RKO (cell line): ENCODE results near the gene ST6GALNAC6.
A peak's percentile ranks its signal among the peaks of the same experiment; 100 is the strongest.
"Not testable (repeated sequence)": the region's sequence is repeated elsewhere in the genome, so short reads cannot be mapped to it uniquely, and the experiment has no call there.

ENCODE experiments used
- DNase-seq: peaks from one replicate; pipeline ENCODE4 v3.0.0-alpha.2; 2016; ENCODE audit warnings: low spot score

Gene ST6GALNAC6

GRCh38 chr9:127873223-127873691 is 26.1 kb downstream of the ST6GALNAC6 start:
- DNase-seq: no peak

DNA sequence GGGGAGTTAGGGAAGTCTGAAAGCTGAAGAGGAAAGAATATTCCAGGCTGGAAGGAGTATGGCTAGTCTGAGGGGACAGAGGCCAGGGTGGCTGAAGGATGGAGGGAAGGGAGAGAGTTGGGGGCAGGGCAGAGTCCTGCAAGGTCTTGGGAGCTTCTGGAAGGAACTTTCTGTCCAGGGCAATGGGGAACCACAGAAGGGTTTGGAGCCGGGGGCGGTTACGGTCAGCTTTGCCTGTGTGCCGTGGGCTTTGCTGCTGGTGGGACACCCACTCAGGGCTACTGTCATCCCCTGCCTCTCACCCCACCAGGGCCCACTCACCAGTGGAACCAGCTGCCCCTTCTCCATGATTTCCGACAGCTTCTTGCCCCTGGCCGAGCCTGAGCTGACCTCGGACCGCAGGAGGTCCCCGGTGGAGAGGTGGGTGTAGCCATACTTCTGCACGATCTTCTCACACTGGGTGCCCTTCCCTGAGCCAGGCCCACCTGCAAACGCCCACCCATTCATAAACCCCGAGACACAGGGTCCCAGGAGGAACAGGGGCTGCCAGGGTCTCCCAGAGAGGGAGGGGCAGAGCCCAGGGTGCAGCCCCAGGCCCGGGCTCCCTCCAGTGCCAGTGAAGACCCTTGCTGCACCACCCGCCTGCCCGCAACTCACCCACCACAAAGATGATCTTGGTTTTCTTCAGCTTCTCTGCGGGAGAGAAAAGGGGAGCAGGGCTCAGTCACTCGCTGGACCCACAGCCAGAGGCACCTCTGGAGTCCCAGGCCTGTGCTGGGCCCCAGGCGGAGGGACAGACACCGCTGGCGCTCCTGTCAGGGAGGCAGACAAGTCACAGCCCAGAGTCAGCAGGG is 26.8 kb downstream of the ST6GALNAC6 start:
- no peak for DNase-seq

DNA sequence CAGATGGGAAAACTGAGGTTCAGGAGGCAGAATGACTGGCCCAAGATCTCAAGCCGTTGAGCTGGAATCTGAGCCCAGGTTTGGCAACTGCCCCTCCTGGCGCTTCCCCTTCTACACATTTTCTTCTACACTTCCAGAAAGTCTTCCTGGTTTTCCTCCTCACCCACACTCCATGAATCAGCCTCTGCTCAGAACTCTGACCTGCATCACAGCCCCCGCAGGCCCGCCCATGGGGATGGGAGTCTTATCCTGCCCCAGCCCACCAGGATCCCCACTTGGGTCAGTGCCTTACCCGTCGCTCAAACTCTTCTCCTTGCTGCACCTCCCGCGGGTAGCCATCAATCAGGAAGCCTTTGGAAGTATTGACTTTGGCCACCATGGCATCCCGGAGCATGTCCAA is 27.9 kb downstream of the ST6GALNAC6 start:
- DNase-seq: no peak

DNA sequence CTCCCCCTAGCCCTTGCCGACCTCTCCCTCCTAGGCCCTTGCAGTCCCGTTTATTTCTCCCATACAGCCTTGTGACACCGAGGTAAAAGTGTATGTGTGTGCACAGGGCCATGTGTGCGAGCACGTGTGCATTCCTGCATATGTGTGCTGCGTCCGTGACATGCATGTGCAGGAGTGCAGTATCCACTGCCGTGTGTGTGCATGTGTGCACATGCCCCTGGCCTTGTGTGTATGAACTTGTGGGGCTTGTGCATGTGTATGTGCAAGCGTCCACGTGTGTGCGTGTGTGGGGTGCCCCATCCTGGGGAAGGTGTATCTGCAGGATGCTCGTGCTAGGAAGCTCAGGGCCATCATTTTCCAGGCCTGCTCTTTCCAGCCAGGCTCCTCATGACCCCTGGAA is 28.5 kb downstream of the ST6GALNAC6 start:
- no peak for DNase-seq

- not testable (repeated sequence) for DNase-seq
Observed at GRCh38 chr9:127870153-127870491, 29.3 kb downstream of the ST6GALNAC6 start.

DNA sequence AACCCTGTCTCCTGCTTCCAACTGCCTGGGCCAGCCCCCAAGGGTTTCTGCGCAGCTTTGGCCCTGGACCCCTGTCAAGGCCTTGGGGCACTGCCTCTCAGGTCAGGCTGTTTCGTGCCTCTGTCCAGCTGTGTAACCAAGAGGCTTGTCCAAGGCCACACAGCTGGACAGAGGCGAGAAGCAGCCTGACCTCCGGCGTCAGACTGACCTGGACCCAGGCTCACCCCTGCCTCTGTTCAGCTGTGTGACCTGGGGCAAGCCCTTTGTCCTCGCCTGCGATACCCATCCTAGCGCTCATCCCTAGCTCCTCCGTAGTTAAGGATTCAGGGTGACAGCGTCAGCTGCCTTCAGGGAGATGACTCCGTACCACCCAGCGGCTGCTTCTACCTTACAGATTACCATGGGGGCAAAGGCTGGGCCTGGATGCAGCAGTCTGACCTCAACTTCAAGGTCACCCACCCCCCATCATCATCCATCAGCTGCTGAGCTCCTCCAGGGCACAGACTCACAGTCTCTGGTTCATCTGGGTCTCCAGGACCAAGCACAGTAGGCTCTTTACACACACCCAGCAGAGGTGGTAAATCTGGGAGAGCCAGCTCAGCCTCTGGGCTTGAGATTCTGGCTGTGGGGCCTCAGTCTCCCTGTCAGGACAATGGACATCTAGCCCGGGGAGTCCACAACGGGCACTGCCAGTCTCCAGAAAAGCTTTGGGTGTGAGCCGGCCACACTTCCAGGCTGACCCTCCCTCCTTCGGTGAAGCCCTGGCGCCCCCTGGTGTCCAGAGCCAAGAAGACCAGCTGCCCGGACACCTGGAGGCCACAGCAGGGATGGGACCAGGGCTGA is 29.9 kb downstream of the ST6GALNAC6 start:
- DNase-seq: peak; percentile 87

DNA sequence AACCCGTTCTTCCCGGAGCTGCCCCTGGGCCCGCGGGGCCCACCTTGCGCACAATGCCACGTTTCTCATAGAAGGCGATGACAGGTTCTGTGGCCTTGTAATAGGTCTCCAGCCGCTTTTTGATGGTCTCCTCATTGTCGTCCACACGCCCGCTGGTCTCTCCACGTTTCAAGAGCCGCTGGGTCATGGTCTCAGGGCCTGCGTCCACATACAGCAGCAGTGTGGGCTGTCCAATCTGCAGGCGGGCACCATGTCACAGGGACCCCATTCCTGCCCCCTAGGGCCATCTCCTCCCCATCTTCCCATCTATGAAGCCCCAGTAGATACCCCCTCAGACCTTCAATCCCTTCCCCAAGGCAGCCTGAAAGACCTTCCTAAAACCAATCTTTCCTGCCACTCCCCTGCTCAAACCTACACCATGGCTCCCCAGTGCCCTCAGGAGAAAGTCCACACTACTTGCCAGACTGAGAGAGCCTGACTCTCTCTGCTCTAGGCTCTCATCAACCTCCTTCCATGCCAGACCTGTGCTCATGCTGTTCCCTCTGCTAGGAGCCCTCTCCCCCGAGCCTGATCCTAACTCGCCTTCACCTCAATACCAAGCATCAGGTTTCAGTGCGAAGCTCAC is 31.0 kb downstream of the ST6GALNAC6 start:
- DNase-seq: no peak

DNA sequence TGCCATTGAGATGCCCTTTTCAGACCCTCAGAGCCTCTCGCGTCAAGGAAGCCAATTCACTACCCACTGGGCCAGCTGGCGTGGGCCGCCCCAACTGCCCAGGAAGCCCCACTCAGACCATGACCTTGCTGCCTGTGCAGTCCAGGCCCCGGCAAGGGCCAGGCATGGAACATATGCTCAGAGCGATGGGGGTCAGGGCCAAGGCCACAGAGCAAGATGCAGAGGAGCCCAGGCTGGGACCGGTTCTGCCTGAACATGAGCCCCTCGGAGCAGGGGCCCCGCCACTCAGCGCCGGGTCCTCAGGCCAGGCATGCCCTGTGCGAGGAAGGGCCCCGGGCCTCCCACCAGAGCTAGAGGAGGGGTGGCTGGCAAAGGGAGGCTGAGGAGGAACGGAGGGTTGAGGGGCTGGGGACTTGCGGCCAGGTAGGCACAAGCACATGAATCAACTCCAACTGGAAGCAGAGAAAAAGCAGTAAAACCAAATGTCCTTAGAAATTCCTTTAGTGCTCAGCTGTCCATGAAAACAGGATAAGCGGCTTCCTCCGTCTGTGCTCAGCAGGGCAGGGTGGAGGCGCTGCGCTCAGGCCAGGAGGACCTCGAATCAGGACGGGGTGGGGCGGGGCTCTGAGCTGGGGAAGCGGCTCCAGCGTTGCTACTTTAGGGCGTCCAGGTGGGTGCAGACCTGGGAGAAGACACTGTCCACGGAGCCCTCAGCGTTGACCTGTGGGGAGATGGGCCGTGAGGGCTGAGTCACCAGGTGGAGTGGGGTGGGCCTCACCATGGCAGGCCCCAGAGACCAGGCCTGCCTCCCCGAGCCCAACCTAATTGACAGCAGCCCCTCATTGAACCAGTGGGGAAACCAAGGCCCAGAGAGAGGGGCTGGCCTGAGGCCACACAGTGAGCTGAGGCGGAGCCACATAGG is 31.8 kb downstream of the ST6GALNAC6 start:
- no peak for DNase-seq

DNA sequence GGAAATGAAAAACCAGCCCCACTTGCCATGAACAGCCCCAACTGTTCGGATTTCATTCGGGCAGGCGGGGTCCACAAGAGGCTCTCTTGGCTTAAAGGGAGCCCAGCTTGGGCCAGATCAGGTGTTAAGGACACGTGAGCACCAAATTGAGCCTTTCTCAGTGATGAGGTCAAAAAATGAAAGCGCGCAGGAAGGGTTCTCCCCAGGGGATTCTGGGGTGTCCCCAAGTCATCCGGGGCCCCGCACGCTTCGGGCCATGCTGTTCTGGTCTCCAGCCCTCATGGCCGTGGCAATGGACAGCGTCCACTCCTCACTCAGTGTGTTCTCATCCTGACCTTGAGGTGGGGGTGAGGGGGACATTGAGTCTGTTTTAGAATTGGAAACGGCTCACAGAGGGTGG is 32.9 kb downstream of the ST6GALNAC6 start:
- DNase-seq: no peak

DNA sequence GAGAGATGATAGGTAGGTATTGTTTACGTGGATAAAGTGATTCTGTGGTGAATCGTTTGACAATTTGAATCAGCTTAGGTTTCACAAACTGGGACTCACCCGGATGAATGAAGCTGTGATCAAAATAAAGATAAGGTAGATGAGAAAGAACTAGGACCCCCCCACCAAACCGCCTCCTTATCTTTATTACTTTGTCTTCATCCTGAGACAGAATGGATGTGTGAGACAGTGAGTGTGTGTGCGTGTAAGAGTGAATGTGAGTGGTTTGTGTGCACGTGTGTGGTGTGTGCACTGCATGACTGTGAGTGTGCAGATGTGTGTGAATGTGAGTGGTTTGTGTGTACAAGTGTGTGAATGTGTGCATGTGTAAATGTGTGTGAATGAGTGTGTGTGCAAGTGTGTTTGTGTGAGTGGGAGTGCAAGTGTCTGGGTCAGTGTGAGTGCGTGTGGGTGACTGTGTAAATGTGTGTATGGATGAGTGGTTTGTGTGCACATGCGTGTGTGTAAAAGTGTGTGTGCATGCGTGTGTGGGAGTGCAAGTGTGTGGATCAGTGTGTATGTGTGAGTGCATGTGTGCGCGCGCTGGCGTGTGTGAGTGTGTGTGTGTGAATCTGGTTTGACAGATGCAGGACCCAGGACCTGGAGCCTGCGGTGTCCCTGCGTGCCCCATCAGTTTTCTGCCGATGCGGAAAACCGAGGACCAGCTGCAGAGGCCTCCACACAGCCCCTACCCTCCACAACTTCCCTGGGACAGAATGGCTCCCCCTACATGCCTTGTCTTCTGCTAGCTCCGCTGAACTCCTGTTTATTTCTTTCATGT is 33.5 kb downstream of the ST6GALNAC6 start:
- DNase-seq: no peak

DNA sequence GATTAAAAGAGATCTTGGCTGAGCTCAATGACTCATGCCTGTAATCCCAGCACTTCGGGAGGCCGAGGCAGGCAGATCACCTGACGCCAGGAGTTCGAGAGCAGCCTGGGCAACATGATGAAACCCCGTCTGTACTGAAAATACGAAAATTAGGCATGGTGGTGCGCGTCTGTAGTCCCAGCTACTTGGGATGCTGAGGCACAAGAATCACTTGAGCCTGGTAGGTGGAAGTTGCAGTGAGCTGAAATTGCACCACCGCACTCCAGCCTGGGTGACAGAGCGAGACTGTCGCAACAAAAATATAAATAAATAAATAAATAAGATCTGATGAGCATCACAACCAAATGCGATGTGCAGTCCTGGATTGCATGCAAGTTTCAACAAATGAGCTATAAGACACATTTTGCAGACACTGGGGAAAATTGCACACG is 36.2 kb downstream of the ST6GALNAC6 start:
- no peak for DNase-seq

GRCh38 chr9:127862075-127863011 is 37.1 kb downstream of the ST6GALNAC6 start:
- DNase-seq: no peak

DNA sequence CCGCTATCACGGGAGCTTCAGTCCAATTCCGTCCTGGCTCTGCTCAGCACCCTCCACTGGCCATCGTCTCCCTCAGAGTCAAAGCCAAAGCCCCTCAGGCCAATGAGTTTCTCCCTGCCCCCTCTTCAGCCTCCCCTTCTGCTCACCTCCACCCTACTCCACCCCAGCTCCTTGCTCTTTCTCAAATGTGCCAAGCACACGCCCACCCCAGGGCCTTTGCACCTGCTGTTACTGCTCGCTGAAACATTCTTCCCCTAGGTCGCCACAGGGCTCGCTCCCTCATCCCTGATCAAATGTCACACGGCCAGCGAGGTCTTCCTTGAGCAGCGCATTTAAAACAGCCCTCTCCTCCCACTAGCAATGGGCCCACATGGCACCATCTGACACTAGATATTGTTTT is 38.6 kb downstream of the ST6GALNAC6 start:
- DNase-seq: no peak

GRCh38 chr9:127860260-127860659 is 39.1 kb downstream of the ST6GALNAC6 start:
- no peak for DNase-seq

DNA sequence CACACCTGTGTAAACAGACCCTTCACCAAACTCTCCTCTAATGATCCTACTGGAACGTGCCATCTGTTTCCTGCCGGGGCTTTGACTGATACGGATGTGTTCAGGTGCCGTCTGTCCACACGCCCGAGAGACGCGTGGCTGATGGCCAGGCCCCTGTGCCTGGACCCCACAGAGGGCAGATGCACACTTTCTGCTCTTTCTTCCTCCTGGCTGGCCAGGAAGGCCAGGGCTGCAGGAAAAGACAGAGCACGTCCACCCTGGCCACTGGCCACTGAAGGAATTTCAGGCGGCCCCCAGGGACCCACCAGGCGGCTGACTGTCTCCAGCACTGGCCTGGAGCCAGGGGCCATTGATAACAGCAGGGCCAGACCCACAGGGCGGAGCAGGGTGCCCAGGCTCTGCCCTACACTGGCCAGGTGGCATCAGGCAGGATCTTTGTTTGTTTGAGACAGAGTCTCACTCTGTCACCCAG is 41.3 kb downstream of the ST6GALNAC6 start:
- DNase-seq: no peak

GRCh38 chr9:127857278-127857677 is 42.1 kb downstream of the ST6GALNAC6 start:
- DNase-seq: no peak

- DNase-seq: no peak
Observed at GRCh38 chr9:127856729-127857116, 42.7 kb downstream of the ST6GALNAC6 start.

DNA sequence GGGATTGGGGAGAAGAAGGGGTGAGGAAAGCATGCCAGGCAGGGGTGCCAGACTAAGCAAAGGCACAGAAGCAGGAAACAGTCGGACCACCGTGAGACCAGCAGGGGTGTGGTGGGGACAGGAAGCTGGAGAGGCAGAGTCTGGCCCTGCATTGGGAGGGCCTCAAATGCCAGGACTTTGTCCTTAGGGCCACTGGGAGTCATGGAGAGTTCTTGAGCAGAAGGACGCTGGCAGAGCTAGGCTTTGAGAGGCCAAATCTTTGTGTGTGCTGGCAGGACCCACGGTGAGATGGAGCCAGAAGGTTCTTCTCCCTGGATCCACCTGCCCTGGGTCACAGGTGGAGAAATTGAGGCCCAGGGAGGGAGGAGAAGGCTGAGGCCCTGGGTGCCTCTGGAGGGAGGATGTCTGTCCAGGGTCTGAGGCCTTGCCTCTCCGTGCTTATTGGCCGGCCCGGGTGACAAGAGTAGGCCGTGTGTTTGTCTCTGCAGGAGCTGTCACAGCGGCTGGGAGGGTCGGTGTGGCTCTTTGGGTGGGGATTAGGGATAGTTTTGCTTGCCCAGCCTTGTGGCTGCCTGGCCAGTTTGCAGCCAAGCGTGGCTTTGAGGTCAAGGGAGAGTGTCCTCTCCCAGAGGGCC is 43.2 kb downstream of the ST6GALNAC6 start:
- no peak for DNase-seq

DNA sequence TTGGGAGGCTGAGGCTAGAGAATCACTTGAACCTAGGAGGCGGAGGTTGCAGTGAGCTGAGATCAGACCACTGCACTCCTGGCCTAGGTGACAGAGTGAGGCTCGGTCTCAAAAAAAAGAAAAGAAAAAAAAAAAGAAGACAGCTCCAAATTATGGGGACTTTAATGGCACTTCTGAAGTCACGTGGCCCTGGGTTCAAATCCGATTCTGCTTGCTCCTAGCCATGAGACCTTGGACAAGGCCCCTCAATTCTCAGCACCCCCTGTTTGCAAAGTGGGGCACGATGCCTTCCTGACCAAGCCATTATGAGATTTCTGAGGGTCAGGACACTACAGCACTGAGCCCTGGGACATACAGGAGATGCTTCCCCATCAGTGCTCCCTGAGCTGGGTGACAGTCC is 43.9 kb downstream of the ST6GALNAC6 start:
- no peak for DNase-seq
